HCT116 (cell line): ENCODE data around the gene P3H4. TPM values are rescaled to one million over a fixed set of nuclear protein-coding genes. Genes with fewer than 3 reads are reported as not detected.

Experiments
- ATAC-seq: fragments of 200-7000 bp; cut with Tn5 transposase; 2 replicates; pipeline ENCODE4 v1.9.1; 2020; ENCODE audit warnings: mild to moderate bottlenecking, moderate library complexity
- BruUV-seq: library from RNA; stranded (reverse); fragments of 400-500 nt; replicated peaks from 2 replicates; lab custom pipeline; 2021; lab: Mats Ljungman, UMichigan
- CTCF ChIA-PET: fragments of 300-600 bp; sonication (Branson Sonifier 250); formaldehyde crosslinking; loops from one replicate; lab custom pipeline; 2021; ENCODE audit warnings: antibody characterized with exemption; lab: Charles Lee
- POLR2A ChIA-PET: fragments of 300-600, 350-600 bp; sonication (Branson Sonifier 250); formaldehyde crosslinking; loops from one replicate; lab custom pipeline; 2021; ENCODE audit warnings: antibody characterized with exemption; lab: Charles Lee
- RAD21 ChIA-PET, 2 experiments: fragments of 300-600 bp; sonication (Branson Sonifier 250); formaldehyde crosslinking; loops; one replicate each; lab custom pipeline; 2023; ENCODE audit warnings: low total read pairs in 2 of 2; ENCODE audit not compliant: uncharacterized antibody in 2 of 2, unreplicated experiment in 2 of 2, low non-redundant PET in 1 of 2; lab: Charles Lee
- DNase-seq: peaks from one replicate; pipeline ENCODE4 v3.0.0-alpha.2; 2010; ENCODE audit warnings: low read depth, low spot score
- H2AFZ ChIP-seq: fragments of 200-600 bp; shearing (Covaris generic), sonication (generic); 2 replicates; pipeline ENCODE4 v1.6.1; 2017; ENCODE audit warnings: low read depth, mixed run types, mixed read lengths, antibody characterized with exemption, low read length; ENCODE audit not compliant: poor library complexity, severe bottlenecking
- H3K27ac ChIP-seq: 2 replicates; pipeline ENCODE4 v1.5.1; 2012; ENCODE audit warnings: low read depth, low read length
- H3K27me3 ChIP-seq: fragments of 200-600 bp; sonication (generic); 2 replicates; pipeline ENCODE4 v1.6.1; 2016; ENCODE audit warnings: mixed run types, low read length, mixed read lengths; ENCODE audit not compliant: insufficient read depth
- H3K36me3 ChIP-seq, 2 experiments: fragments of 200-500 bp in 1 of 2; fragments of 200-600 bp in 1 of 2; sonication (Bioruptor generic) in 1 of 2; sonication (generic) in 1 of 2; 2 replicates each; pipeline versions ENCODE4 v1.5.1 to v1.6.1; 2014 to 2016; ENCODE audit warnings: low read length in 2 of 2, inconsistent platforms in 1 of 2, mixed read lengths in 1 of 2, mixed run types in 1 of 2; ENCODE audit not compliant: insufficient read depth in 2 of 2, control insufficient read depth in 1 of 2
- H3K4me1 ChIP-seq, 2 experiments: fragments of 200-600 bp in 1 of 2; sonication (generic) in 1 of 2; 2 replicates each; pipeline versions ENCODE4 v1.5.1 to v1.6.1; 2012 to 2017; ENCODE audit warnings: low read length in 2 of 2, inconsistent platforms in 1 of 2, mild to moderate bottlenecking in 1 of 2, mixed read lengths in 1 of 2, mixed run types in 1 of 2, moderate library complexity in 1 of 2; ENCODE audit not compliant: insufficient read depth in 2 of 2, control insufficient read depth in 1 of 2
- H3K4me2 ChIP-seq: fragments of 200-600 bp; sonication (generic); 2 replicates; pipeline ENCODE4 v1.6.1; 2017; ENCODE audit warnings: mixed run types, low read length, mixed read lengths
- H3K4me3 ChIP-seq, 2 experiments: fragments of 200-600 bp in 1 of 2; sonication (generic) in 1 of 2; replicated peaks in 1 of 2; 2 replicates each; pipeline ENCODE4 v1.5.1; 2011 to 2016; ENCODE audit warnings: low read length in 2 of 2, control low read depth in 1 of 2, low read depth in 1 of 2, mild to moderate bottlenecking in 1 of 2, mixed read lengths in 1 of 2, mixed run types in 1 of 2
- H3K79me2 ChIP-seq: fragments of 200-600 bp; sonication (generic); 2 replicates; pipeline ENCODE4 v1.6.1; 2017; ENCODE audit warnings: mild to moderate bottlenecking, mixed run types, low read length, moderate library complexity, mixed read lengths; ENCODE audit not compliant: insufficient read depth
- H3K9ac ChIP-seq: fragments of 200-600 bp; sonication (generic); 2 replicates; pipeline ENCODE4 v1.6.1; 2016; ENCODE audit warnings: low read length, mixed read lengths
- H3K9me2 ChIP-seq: fragments of 200-600 bp; sonication (generic), shearing (Covaris generic); 2 replicates; pipeline ENCODE4 v1.6.1; 2017; ENCODE audit warnings: mixed run types, mild to moderate bottlenecking, moderate library complexity; ENCODE audit not compliant: insufficient read depth
- H3K9me3 ChIP-seq, 2 experiments: fragments of 200-500 bp in 1 of 2; fragments of 200-600 bp in 1 of 2; sonication (Bioruptor generic) in 1 of 2; sonication (generic) in 1 of 2; 2 replicates each; pipeline ENCODE4 v1.6.1; 2014 to 2017; ENCODE audit warnings: low read length in 2 of 2, mixed read lengths in 2 of 2, inconsistent platforms in 1 of 2, low read depth in 1 of 2, mild to moderate bottlenecking in 1 of 2, mixed run types in 1 of 2, moderate library complexity in 1 of 2; ENCODE audit not compliant: control insufficient read depth in 1 of 2, insufficient read depth in 1 of 2
- H4K20me1 ChIP-seq: fragments of 200-600 bp; sonication (generic), shearing (Covaris generic); 2 replicates; pipeline ENCODE4 v1.6.1; 2017; ENCODE audit warnings: mixed run types, mild to moderate bottlenecking, moderate library complexity; ENCODE audit not compliant: insufficient read depth
- CBX3 ChIP-seq: IDR thresholded peaks from 2 replicates; pipeline ENCODE4 v1.6.1; 2012; ENCODE audit warnings: low read depth
- CEBPB ChIP-seq: IDR thresholded peaks from 2 replicates; pipeline ENCODE4 v1.6.1; 2012; ENCODE audit warnings: low read depth
- ELF1 ChIP-seq: IDR thresholded peaks from 2 replicates; pipeline ENCODE4 v1.6.1; 2012; ENCODE audit warnings: low read depth, borderline replicate concordance
- EZH2 ChIP-seq: fragments of 200-600 bp; sonication (generic); IDR thresholded peaks from 2 replicates; pipeline ENCODE4 v1.6.1; 2017; ENCODE audit warnings: antibody characterized with exemption, mixed run types
- EZH2phosphoT487 ChIP-seq: fragments of 200-600 bp; IDR thresholded peaks from 2 replicates; pipeline ENCODE4 v1.6.1; 2018; ENCODE audit warnings: antibody characterized with exemption, borderline replicate concordance
- FOSL1 ChIP-seq: IDR thresholded peaks from 2 replicates; pipeline ENCODE4 v1.6.1; 2012; ENCODE audit warnings: low read depth
- POLR2A ChIP-seq: IDR thresholded peaks from 2 replicates; pipeline ENCODE4 v1.7.0; 2011; ENCODE audit warnings: borderline replicate concordance; ENCODE audit not compliant: insufficient read depth, insufficient read length; ENCODE audit errors: extremely low read depth
- POLR2AphosphoS5 ChIP-seq: IDR thresholded peaks from 2 replicates; pipeline ENCODE4 v1.6.1; 2011; ENCODE audit warnings: mild to moderate bottlenecking, low read depth, low read length, moderate library complexity
- REST ChIP-seq: IDR thresholded peaks from 2 replicates; pipeline ENCODE4 v1.6.1; 2012; ENCODE audit warnings: low read depth
- SP1 ChIP-seq: IDR thresholded peaks from 2 replicates; pipeline ENCODE4 v1.6.1; 2012; ENCODE audit warnings: low read depth
- TCF7L2 ChIP-seq: IDR thresholded peaks from 2 replicates; pipeline ENCODE4 v1.7.0; 2011; ENCODE audit warnings: borderline replicate concordance, inconsistent platforms; ENCODE audit not compliant: insufficient read depth, insufficient read length; ENCODE audit errors: extremely low read depth
- ZBTB33 ChIP-seq: IDR thresholded peaks from 2 replicates; pipeline ENCODE4 v1.6.1; 2011; ENCODE audit warnings: mild to moderate bottlenecking, low read length, moderate library complexity; ENCODE audit not compliant: insufficient replicate concordance; ENCODE audit errors: extremely low read depth
- intact Hi-C: fragments of 100-400 bp; cut with micrococcal nuclease; formaldehyde crosslinking; loops from 2 replicates; pipeline ENCODE4 v1.10.0; 2022
- total RNA-seq: library from RNA; stranded (reverse); gene quantifications from one replicate; pipeline ENCODE4 v1.2.1, GENCODE V29; 2021; ENCODE audit not compliant: unreplicated experiment
- TF ChIP-seq, protein P1 (sequence below): IDR thresholded peaks from 2 replicates; pipeline ENCODE4 v1.6.1; 2012

P3H4 gene
- total RNA-seq, 1 experiment from 2014 or later = 23.4 TPM

- Histone ChIP-seq H3K79me2 (peaks cover 22% of the 10 kb centered on the region), H3K9me2 (no peaks in the 10 kb centered on the region), H2AFZ (peak within 1 kb of the TSS; percentile 76), H3K4me2 (peak within 1 kb of the TSS; percentile 81), H4K20me1 (no peaks in the 10 kb centered on the region), H3K27ac (no peak within 1 kb of the TSS), H3K27me3 (no peaks in the 10 kb centered on the region), H3K36me3 (peaks cover 4 to 5% of the 10 kb centered on the region in 2 experiments; a peak in 2 of 4 replicates), H3K9ac (0 out of 2 replicates have a peak within 1 kb of the TSS, but pooled peaks have one; percentile 21), H3K9me3 (no peaks in the 10 kb centered on the region), H3K4me1 (peaks cover 4 to 15% of the 10 kb centered on the region in 2 experiments; a peak in 3 of 4 replicates), H3K4me3 (no peak within 1 kb of the TSS)
- DNase-seq = no peak
- no TSS peak for BruUV-seq
- intact Hi-C loops = no loop called here
- TF ChIP-seq TCF7L2 (no peak), POLR2A (no peak), REST (no peak), FOSL1 (no peak), SP1 (no peak), ELF1 (no peak), EZH2phosphoT487 (no peak), CBX3 (no peak), CEBPB (no peak), ZBTB33 (no peak), EZH2 (no peak), POLR2AphosphoS5 (no peak)
- TF ChIP-seq, protein P1, sequence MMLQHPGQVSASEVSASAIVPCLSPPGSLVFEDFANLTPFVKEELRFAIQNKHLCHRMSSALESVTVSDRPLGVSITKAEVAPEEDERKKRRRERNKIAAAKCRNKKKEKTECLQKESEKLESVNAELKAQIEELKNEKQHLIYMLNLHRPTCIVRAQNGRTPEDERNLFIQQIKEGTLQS = no peak
- no peak for ATAC-seq
- ChIA-PET RAD21 (interaction anchor here in 1 of 2 experiments (0.6 to 0.7 kb wide), 2 partner anchors 51 to 681 kb away, joined by 3 to 4 read pairs; partner anchors contain the start of gene JUP), CTCF (no interaction called here), POLR2A (no interaction called here)
Observed at GRCh38 chr17:41837761-41838538, 26.2 kb upstream of the P3H4 start, which contains the start of gene KLHL10. TSS of gene KLHL10 (plus strand) at chr17:41837825. CDS start at chr17:41837933, 108 bp downstream.
